Peyer's patch (tissue), 4 donors: Measurements from ENCODE around the gene KRT35. TPM values are rescaled to one million over a fixed set of nuclear protein-coding genes. Genes with fewer than 3 reads are reported as not detected.

ENCODE experiments used
- DNase-seq, 3 donors: peaks; one replicate each; pipeline ENCODE4 v3.0.0-alpha.2; 2017 to 2019
- H3K27ac ChIP-seq, 4 donors: fragments of 200-600 bp; sonication (generic); one replicate each; pipeline ENCODE4 v1.5.1; 2016 to 2019
- H3K27me3 ChIP-seq, 2 donors: fragments of 200-600 bp; sonication (generic); one replicate each; pipeline ENCODE4 v1.5.1; 2019
- H3K36me3 ChIP-seq, 3 donors: fragments of 200-600 bp; sonication (generic); one replicate each; pipeline ENCODE4 v1.5.1; 2016 to 2019
- H3K4me1 ChIP-seq, 4 donors: fragments of 200-600 bp; sonication (generic); one replicate each; pipeline ENCODE4 v1.5.1; 2016 to 2019
- H3K4me3 ChIP-seq, 4 donors: fragments of 200-600 bp; sonication (generic); 1 replicate in 3 of 4; 2 replicates in 1 of 4; pipeline ENCODE4 v1.5.1; 2016 to 2019; ENCODE audit warnings: mild to moderate bottlenecking in 1 of 4
- H3K9me3 ChIP-seq, 4 donors: fragments of 200-600 bp; sonication (generic); one replicate each; pipeline ENCODE4 v1.5.1; 2016 to 2019; ENCODE audit warnings: mild to moderate bottlenecking in 1 of 4
- POLR2A ChIP-seq, 2 donors: fragments of 450-650 bp; IDR thresholded peaks; one replicate each; pipeline ENCODE4 v1.5.1; 2017; ENCODE audit warnings: antibody characterized with exemption in 2 of 2, mild to moderate bottlenecking in 2 of 2, moderate library complexity in 2 of 2
- total RNA-seq, 4 donors: library from RNA; depleted of rRNA; stranded (reverse); fragments of >200 nt; gene quantifications; one replicate each; pipeline ENCODE4 v1.1.0, GENCODE V29; 2016
- TF ChIP-seq, protein P1 (sequence below), 6 experiments: fragments of 450-650 bp in 4 of 6; fragments of 200-600 bp in 2 of 6; sonication (generic) in 1 of 6; IDR thresholded peaks; one replicate each; pipeline ENCODE4 v1.5.1; 2017 to 2019; ENCODE audit warnings: antibody characterized with exemption in 6 of 6, mild to moderate bottlenecking in 3 of 6, moderate library complexity in 1 of 6

KRT35 gene
- total RNA-seq, 4 donors from 2014 or later = not detected

- Histone ChIP-seq H3K27ac (no peak overlapping the region), H3K27me3 (no peaks in the 10 kb centered on the region), H3K4me3 (no peak overlapping the region), H3K4me1 (peaks cover 0 to 6% (median 0%) of the 10 kb centered on the region in 4 donors), H3K36me3 (no peaks in the 10 kb centered on the region), H3K9me3 (no peaks in the 10 kb centered on the region)
- TF ChIP-seq, protein P1, sequence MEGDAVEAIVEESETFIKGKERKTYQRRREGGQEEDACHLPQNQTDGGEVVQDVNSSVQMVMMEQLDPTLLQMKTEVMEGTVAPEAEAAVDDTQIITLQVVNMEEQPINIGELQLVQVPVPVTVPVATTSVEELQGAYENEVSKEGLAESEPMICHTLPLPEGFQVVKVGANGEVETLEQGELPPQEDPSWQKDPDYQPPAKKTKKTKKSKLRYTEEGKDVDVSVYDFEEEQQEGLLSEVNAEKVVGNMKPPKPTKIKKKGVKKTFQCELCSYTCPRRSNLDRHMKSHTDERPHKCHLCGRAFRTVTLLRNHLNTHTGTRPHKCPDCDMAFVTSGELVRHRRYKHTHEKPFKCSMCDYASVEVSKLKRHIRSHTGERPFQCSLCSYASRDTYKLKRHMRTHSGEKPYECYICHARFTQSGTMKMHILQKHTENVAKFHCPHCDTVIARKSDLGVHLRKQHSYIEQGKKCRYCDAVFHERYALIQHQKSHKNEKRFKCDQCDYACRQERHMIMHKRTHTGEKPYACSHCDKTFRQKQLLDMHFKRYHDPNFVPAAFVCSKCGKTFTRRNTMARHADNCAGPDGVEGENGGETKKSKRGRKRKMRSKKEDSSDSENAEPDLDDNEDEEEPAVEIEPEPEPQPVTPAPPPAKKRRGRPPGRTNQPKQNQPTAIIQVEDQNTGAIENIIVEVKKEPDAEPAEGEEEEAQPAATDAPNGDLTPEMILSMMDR (IDR thresholded peaks at IDR 0.05) = no peak
- TF ChIP-seq POLR2A (IDR thresholded peaks at IDR 0.05) = no peak
- DNase-seq = peak in 1 of 3 donors; percentile 9
These were observed 9.3 kb upstream of the KRT35 start for GRCh38 chr17:41490000-41490990.

GRCh38 chr17:41489531-41489930 lies 8.6 kb upstream of the KRT35 start, which contains the start of gene KRT36:
Gene KRT36, minus strand, starts transcription at chr17:41489910. Its CDS starts 46 bp downstream, at chr17:41489864.
- peak in 1 of 3 donors; percentile 31 for DNase-seq
- Histone ChIP-seq H3K4me1 (peaks cover 0 to 6% (median 0%) of the 10 kb centered on the region in 4 donors), H3K4me3 (no peak within 1 kb of the TSS), H3K36me3 (no peaks in the 10 kb centered on the region), H3K27me3 (no peaks in the 10 kb centered on the region), H3K27ac (no peak within 1 kb of the TSS), H3K9me3 (no peaks in the 10 kb centered on the region)
- TF ChIP-seq, protein P1 (IDR thresholded peaks at IDR 0.05) = no peak
- no peak for TF ChIP-seq POLR2A (IDR thresholded peaks at IDR 0.05)

- no peaks in the 10 kb centered on the region for H3K27me3 ChIP-seq
- TF ChIP-seq POLR2A (IDR thresholded peaks at IDR 0.05) = no peak
- TF ChIP-seq, protein P1 (IDR thresholded peaks at IDR 0.05) = peak in 4 of 6 experiments; percentile 41 to 70 (median 58)
- H3K36me3 ChIP-seq = no peaks in the 10 kb centered on the region
- DNase-seq = peak in 2 of 3 donors; percentile 80 to 83
- H3K9me3 ChIP-seq = no peaks in the 10 kb centered on the region
- H3K4me3 ChIP-seq = no peak overlapping the region
- no peak overlapping the region for H3K27ac ChIP-seq
- H3K4me1 ChIP-seq = no peaks in the 10 kb centered on the region
These were observed 6.0 kb upstream of the KRT35 start for GRCh38 chr17:41486809-41487530.

DNA sequence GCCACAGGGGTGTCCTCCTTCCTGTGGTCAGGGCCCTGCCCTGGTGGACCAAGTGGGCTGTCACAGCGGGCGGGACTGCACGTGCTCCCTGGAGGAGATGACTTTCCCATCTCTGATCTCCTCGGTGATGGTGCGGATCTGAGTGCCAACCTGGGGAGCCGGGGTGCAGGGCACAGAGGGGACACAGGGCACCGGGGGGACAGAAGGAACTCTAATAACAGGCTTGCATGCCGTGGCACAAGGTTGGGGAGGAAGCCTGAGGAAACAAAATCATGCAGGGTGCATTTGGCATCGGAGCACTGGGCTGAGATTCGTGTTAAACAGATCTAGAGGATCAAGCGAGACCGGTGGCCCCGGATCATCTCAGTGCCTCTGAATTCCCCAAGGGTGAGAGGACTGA lies 5.4 kb upstream of the KRT35 start:
- no peaks in the 10 kb centered on the region for H3K36me3 ChIP-seq
- no peak overlapping the region for H3K4me3 ChIP-seq
- no peak overlapping the region for H3K27ac ChIP-seq
- DNase-seq = peak in 1 of 3 donors; percentile 37
- TF ChIP-seq, protein P1 (IDR thresholded peaks at IDR 0.05) = no peak
- TF ChIP-seq POLR2A (IDR thresholded peaks at IDR 0.05) = no peak
- H3K4me1 ChIP-seq = no peaks in the 10 kb centered on the region
- H3K27me3 ChIP-seq = no peaks in the 10 kb centered on the region
- H3K9me3 ChIP-seq = no peaks in the 10 kb centered on the region
